ENCODE data around the gene PIP5K1B. TPM values are rescaled to one million over a fixed set of nuclear protein-coding genes. Genes with fewer than 3 reads are reported as not detected.

PIP5K1B gene
- total RNA-seq, 1 experiment from 2014 or later = 2.5 TPM

DNA sequence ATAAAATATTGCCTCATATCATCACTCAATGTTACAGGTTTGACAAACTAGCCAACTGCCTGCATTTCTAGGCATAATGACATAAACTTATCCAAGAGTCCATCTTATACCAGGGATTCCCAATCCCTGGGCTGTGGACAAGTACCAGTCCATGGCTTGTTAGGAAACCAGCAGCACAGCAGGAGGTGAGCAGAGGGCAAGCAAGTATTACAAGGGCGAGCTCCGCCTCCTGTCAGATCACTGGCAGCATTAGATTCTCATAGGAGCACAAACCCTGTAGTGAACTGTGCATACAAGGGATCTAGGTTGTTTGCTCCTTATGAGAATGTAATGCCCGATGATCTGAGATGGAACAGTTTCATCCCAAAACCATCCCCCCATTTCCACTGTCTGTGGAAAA, 164.0 kb downstream of the PIP5K1B start:
- Histone ChIP-seq H2AK5ac (ENCODE audit: insufficient read length, low read length) (no peak overlapping the region), H2BK20ac (ENCODE audit: low read depth, low read length, poor library complexity, severe bottlenecking) (no peak overlapping the region), H2AFZ (ENCODE audit: low read length) (no peak overlapping the region), H2BK15ac (ENCODE audit: low read depth, low read length) (no peak overlapping the region), H2BK12ac (ENCODE audit: insufficient read length, low read depth, low read length) (no peak overlapping the region), H3K27me3 (ENCODE audit: insufficient read depth, low read length) (no peaks in the 10 kb centered on the region), H3K27ac (ENCODE audit: insufficient read length, low read depth, low read length) (no peak overlapping the region), H3K23ac (ENCODE audit: insufficient read length, low read depth, low read length) (no peak overlapping the region), H3K14ac (ENCODE audit: insufficient read depth, low read length) (no peak overlapping the region; the same call in 1 of the 2 replicates), H4K5ac (ENCODE audit: insufficient read length, low read depth, low read length) (no peak overlapping the region), H3K9ac (ENCODE audit: extremely low read depth, insufficient read length, low read length) (no peak overlapping the region), H3K4ac (ENCODE audit: low read depth, low read length) (no peak overlapping the region), H3T11ph (ENCODE audit: low read length) (no peak overlapping the region), H4K91ac (ENCODE audit: insufficient read length, low read depth, low read length) (no peak overlapping the region), H3K4me2 (ENCODE audit: insufficient read depth, insufficient read length, low read length) (no peak overlapping the region), H3K56ac (ENCODE audit: insufficient read length, low read depth, low read length) (no peak overlapping the region), H3K79me1 (ENCODE audit: insufficient read depth, low read depth, low read length, poor library complexity, severe bottlenecking) (no peaks in the 10 kb centered on the region), H3K9me3 (ENCODE audit: control insufficient read depth, low read depth, low read length) (no peaks in the 10 kb centered on the region), H2BK5ac (ENCODE audit: insufficient read length, low read length) (no peak overlapping the region), H4K20me1 (ENCODE audit: control insufficient read depth, insufficient read depth, insufficient read length) (no peaks in the 10 kb centered on the region), H4K8ac (replicated peaks; ENCODE audit: insufficient read length, low read depth, low read length) (no peak overlapping the region), H3K4me1 (ENCODE audit: insufficient read depth, low read length) (peaks cover 26% of the 10 kb centered on the region; the same call in 1 of the 2 replicates), H3K23me2 (ENCODE audit: insufficient read length, low read depth, low read length, poor library complexity, severe bottlenecking) (no peaks in the 10 kb centered on the region), H2BK120ac (ENCODE audit: low read depth, low read length, poor library complexity, severe bottlenecking) (no peak overlapping the region), H3K79me2 (ENCODE audit: insufficient read depth, low read length) (no peaks in the 10 kb centered on the region), H3K18ac (ENCODE audit: insufficient read length, low read depth, low read length) (no peak overlapping the region)
- no peak for DNase-seq
- H3K9me3 Mint-ChIP-seq = no peaks in the 10 kb centered on the region
- no peak overlapping the region for H3K4me3 Mint-ChIP-seq
- H3K27me3 Mint-ChIP-seq (ENCODE audit: low read depth) = no peaks in the 10 kb centered on the region
- H3K36me3 Mint-ChIP-seq (ENCODE audit: insufficient read depth in 1 of 3, low read depth in 3 of 3) = peaks cover 0 to 3% (median 0%) of the 10 kb centered on the region in 3 experiments; a peak in 1 of 7 replicates
- TF ChIP-seq, protein P1, sequence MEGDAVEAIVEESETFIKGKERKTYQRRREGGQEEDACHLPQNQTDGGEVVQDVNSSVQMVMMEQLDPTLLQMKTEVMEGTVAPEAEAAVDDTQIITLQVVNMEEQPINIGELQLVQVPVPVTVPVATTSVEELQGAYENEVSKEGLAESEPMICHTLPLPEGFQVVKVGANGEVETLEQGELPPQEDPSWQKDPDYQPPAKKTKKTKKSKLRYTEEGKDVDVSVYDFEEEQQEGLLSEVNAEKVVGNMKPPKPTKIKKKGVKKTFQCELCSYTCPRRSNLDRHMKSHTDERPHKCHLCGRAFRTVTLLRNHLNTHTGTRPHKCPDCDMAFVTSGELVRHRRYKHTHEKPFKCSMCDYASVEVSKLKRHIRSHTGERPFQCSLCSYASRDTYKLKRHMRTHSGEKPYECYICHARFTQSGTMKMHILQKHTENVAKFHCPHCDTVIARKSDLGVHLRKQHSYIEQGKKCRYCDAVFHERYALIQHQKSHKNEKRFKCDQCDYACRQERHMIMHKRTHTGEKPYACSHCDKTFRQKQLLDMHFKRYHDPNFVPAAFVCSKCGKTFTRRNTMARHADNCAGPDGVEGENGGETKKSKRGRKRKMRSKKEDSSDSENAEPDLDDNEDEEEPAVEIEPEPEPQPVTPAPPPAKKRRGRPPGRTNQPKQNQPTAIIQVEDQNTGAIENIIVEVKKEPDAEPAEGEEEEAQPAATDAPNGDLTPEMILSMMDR (conservative IDR thresholded peaks at IDR 0.05) = no peak
- peaks cover 60 to 61% of the 10 kb centered on the region in 2 experiments for H3K4me1 Mint-ChIP-seq
- peak overlapping the region in 2 of 3 experiments; percentile 49 to 97; a peak in 3 of 7 replicates for H3K27ac Mint-ChIP-seq
- WGBS (ENCODE audit: extremely low coverage, insufficient read length, low lambda C conversion rate) = no CpG with 5 or more reads among the region's 3 CpGs
